ENCODE measurements around the gene SLC16A5. TPM values are rescaled to one million over a fixed set of nuclear protein-coding genes. Genes with fewer than 3 reads are reported as not detected.

SLC16A5 gene
- 5.8 and 8.1 TPM in 2 replicates for total RNA-seq

GRCh38 chr17:75087558-75088453, at the start of gene SLC16A5:
TSS of gene SLC16A5 (plus strand) at chr17:75087954. CDS start at chr17:75093637, 5,683 bp downstream.

GRCh38 chr17:75046407-75047289, 41.1 kb upstream of the SLC16A5 start, which contains the start of the genes ATP5PD and KCTD2:
TSS of gene ATP5PD (minus strand) at chr17:75046969. CDS start at chr17:75042650, 4,319 bp downstream.
TSS of gene KCTD2 (plus strand) at chr17:75047225. CDS start at chr17:75047251, 26 bp downstream.

GRCh38 chr17:75109407-75110233, 21.9 kb downstream of the SLC16A5 start, which contains the start of gene ARMC7:
TSS of gene ARMC7 (plus strand) at chr17:75109969. CDS start at chr17:75110289, 320 bp downstream.

GRCh38 chr17:75131278-75132017, 43.7 kb downstream of the SLC16A5 start, which contains the start of gene NT5C:
TSS of gene NT5C (minus strand) at chr17:75131742. CDS start at chr17:75131707, 35 bp downstream.

GRCh38 chr17:75154195-75155106, 66.7 kb downstream of the SLC16A5 start, which contains the start of gene JPT1:
TSS of gene JPT1 (minus strand) at chr17:75154512. CDS start at chr17:75154397, 115 bp downstream.

Other genes starting within 250 kb of the SLC16A5 start
- gene GRIN2C, start 228.1 kb upstream of the SLC16A5 start, total RNA-seq, result 0.09 and 0.19 TPM in 2 replicates
- 38.9 and 64.7 TPM in 2 replicates for gene FDXR, start 215.0 kb upstream of the SLC16A5 start, total RNA-seq
- not detected in 2 replicates for gene FADS6, start 194.3 kb upstream of the SLC16A5 start, total RNA-seq
- gene USH1G, start 164.7 kb upstream of the SLC16A5 start, total RNA-seq, result not detected in 2 replicates
- not detected in 2 replicates for gene OTOP2, start 163.7 kb upstream of the SLC16A5 start, total RNA-seq
- not detected in 2 replicates for gene OTOP3, start 152.1 kb upstream of the SLC16A5 start, total RNA-seq
- gene HID1, start 115.2 kb upstream of the SLC16A5 start, total RNA-seq, result 8.3 and 11.5 TPM in 2 replicates
- 13.1 and 18.7 TPM in 2 replicates for gene CDR2L, start 100.3 kb upstream of the SLC16A5 start, total RNA-seq
- 31.3 and 40.7 TPM in 2 replicates for gene MRPL58, start 75.3 kb upstream of the SLC16A5 start, total RNA-seq
- 220 and 246 TPM in 2 replicates for gene ATP5PD, start 41.0 kb upstream of the SLC16A5 start, total RNA-seq
- gene KCTD2, start 40.7 kb upstream of the SLC16A5 start, total RNA-seq, result 11.2 and 12.1 TPM in 2 replicates
- gene ARMC7, start 22.0 kb downstream of the SLC16A5 start, total RNA-seq, result 2.4 and 3.9 TPM in 2 replicates
- 11.3 and 23.4 TPM in 2 replicates for gene NT5C, start 43.8 kb downstream of the SLC16A5 start, total RNA-seq
- gene JPT1, start 66.6 kb downstream of the SLC16A5 start, total RNA-seq, result 126 and 201 TPM in 2 replicates
- gene SUMO2, start 95.0 kb downstream of the SLC16A5 start, total RNA-seq, result 153 TPM in 2 replicates
- 35.2 and 49.8 TPM in 2 replicates for gene NUP85, start 117.7 kb downstream of the SLC16A5 start, total RNA-seq
- 9.4 and 10.7 TPM in 2 replicates for gene GGA3, start 173.7 kb downstream of the SLC16A5 start, total RNA-seq
- 62.6 and 80.9 TPM in 2 replicates for gene MRPS7, start 173.9 kb downstream of the SLC16A5 start, total RNA-seq
- gene MIF4GD, start 183.3 kb downstream of the SLC16A5 start, total RNA-seq, result 7.6 and 9.5 TPM in 2 replicates
- gene SLC25A19, start 201.5 kb downstream of the SLC16A5 start, total RNA-seq, result 8.3 and 9.5 TPM in 2 replicates